ENCODE data around the gene KCNQ4.

KCNQ4 gene

GRCh38 chr1:40774266-40774998, 9.2 kb upstream of the KCNQ4 start:
- no peak overlapping the region for H3K4me3 Mint-ChIP-seq
- no peaks in the 10 kb centered on the region for H3K27me3 Mint-ChIP-seq
- peak; percentile 56 for ATAC-seq (replicated peaks)
- peaks cover 26% of the 10 kb centered on the region for H3K36me3 Mint-ChIP-seq (ENCODE audit: insufficient read depth)
- H3K4me1 Mint-ChIP-seq (ENCODE audit: low read depth in 2 of 2) = peaks cover 0 to 6% of the 10 kb centered on the region in 2 donors
- no peaks in the 10 kb centered on the region for H3K9me3 Mint-ChIP-seq
- DNase-seq = peak; percentile 52 to 57 (median 53)
- peak overlapping the region; percentile 25 to 79 for H3K27ac Mint-ChIP-seq

GRCh38 chr1:40776236-40777072, 7.1 kb upstream of the KCNQ4 start:
- DNase-seq = no peak
- no peak for ATAC-seq (replicated peaks)
- Mint-ChIP-seq H3K4me1 (ENCODE audit: low read depth in 2 of 2) (peaks cover 0 to 8% of the 10 kb centered on the region in 2 donors), H3K4me3 (no peak overlapping the region), H3K9me3 (no peaks in the 10 kb centered on the region), H3K36me3 (ENCODE audit: insufficient read depth) (peaks cover 17% of the 10 kb centered on the region), H3K27me3 (peaks cover 2 to 10% of the 10 kb centered on the region in 2 donors), H3K27ac (peak overlapping the region in 1 of 2 donors; percentile 27)

GRCh38 chr1:40777224-40777970, 6.2 kb upstream of the KCNQ4 start:
- no peaks in the 10 kb centered on the region for H3K9me3 Mint-ChIP-seq
- no peak overlapping the region for H3K27ac Mint-ChIP-seq
- peaks cover 11 to 19% of the 10 kb centered on the region in 2 donors for H3K27me3 Mint-ChIP-seq
- H3K4me1 Mint-ChIP-seq (ENCODE audit: low read depth in 2 of 2) = peaks cover 0 to 8% of the 10 kb centered on the region in 2 donors
- H3K4me3 Mint-ChIP-seq = no peak overlapping the region
- ATAC-seq (replicated peaks) = no peak
- no peak for DNase-seq
- peaks cover 10% of the 10 kb centered on the region for H3K36me3 Mint-ChIP-seq (ENCODE audit: insufficient read depth)

- H3K9me3 Mint-ChIP-seq = no peaks in the 10 kb centered on the region
- H3K4me1 Mint-ChIP-seq (ENCODE audit: low read depth in 2 of 2) = peaks cover 5 to 8% of the 10 kb centered on the region in 2 donors
- no peak overlapping the region for H3K27ac Mint-ChIP-seq
- ATAC-seq (replicated peaks) (no peak), DNase-seq (no peak)
- H3K36me3 Mint-ChIP-seq (ENCODE audit: insufficient read depth) = peaks cover 3% of the 10 kb centered on the region
- peaks cover 39 to 52% of the 10 kb centered on the region in 2 donors for H3K27me3 Mint-ChIP-seq
- H3K4me3 Mint-ChIP-seq = no peak overlapping the region
Measured at GRCh38 chr1:40780678-40781607, 2.6 kb upstream of the KCNQ4 start.

GRCh38 chr1:40781608-40781971, 2.0 kb upstream of the KCNQ4 start:
- Mint-ChIP-seq H3K4me3 (no peak overlapping the region), H3K27me3 (peaks cover 39 to 54% of the 10 kb centered on the region in 2 donors), H3K36me3 (ENCODE audit: insufficient read depth) (peaks cover 3% of the 10 kb centered on the region), H3K9me3 (no peaks in the 10 kb centered on the region), H3K4me1 (ENCODE audit: low read depth in 2 of 2) (peaks cover 5 to 8% of the 10 kb centered on the region in 2 donors), H3K27ac (no peak overlapping the region)
- ATAC-seq (replicated peaks) (no peak), DNase-seq (no peak)

- no peak for DNase-seq
- H3K27ac Mint-ChIP-seq = no peak overlapping the region
Measured at GRCh38 chr1:40782371-40782956, 1.1 kb upstream of the KCNQ4 start.

GRCh38 chr1:40784141-40784770, 669 bp downstream of the KCNQ4 start:
- Mint-ChIP-seq H3K4me3 (peak overlapping the region; percentile 72 to 74), H3K36me3 (ENCODE audit: insufficient read depth) (no peaks in the 10 kb centered on the region), H3K9me3 (no peaks in the 10 kb centered on the region), H3K27me3 (peaks cover 39 to 61% of the 10 kb centered on the region in 2 donors), H3K4me1 (ENCODE audit: low read depth in 2 of 2) (peaks cover 5 to 8% of the 10 kb centered on the region in 2 donors), H3K27ac (no peak overlapping the region)
- no peak for ATAC-seq (replicated peaks)
- DNase-seq = no peak

More at GRCh38 chr1:40782371-40782956, 1.1 kb upstream of the KCNQ4 start:
- Mint-ChIP-seq H3K4me3 (peak overlapping the region; percentile 62 to 77), H3K27me3 (peaks cover 39 to 58% of the 10 kb centered on the region in 2 donors), H3K9me3 (no peaks in the 10 kb centered on the region), H3K36me3 (ENCODE audit: insufficient read depth) (peaks cover 3% of the 10 kb centered on the region), H3K4me1 (ENCODE audit: low read depth in 2 of 2) (peaks cover 5 to 8% of the 10 kb centered on the region in 2 donors)
- no peak for ATAC-seq (replicated peaks)

GRCh38 chr1:40784771-40785151, 1.2 kb downstream of the KCNQ4 start:
- H3K9me3 Mint-ChIP-seq = no peaks in the 10 kb centered on the region
- ATAC-seq (replicated peaks) = no peak
- H3K27me3 Mint-ChIP-seq = peaks cover 44 to 65% of the 10 kb centered on the region in 2 donors
- peaks cover 5 to 8% of the 10 kb centered on the region in 2 donors for H3K4me1 Mint-ChIP-seq (ENCODE audit: low read depth in 2 of 2)
- no peak overlapping the region for H3K27ac Mint-ChIP-seq
- H3K4me3 Mint-ChIP-seq = peak overlapping the region; percentile 72 to 74
- no peaks in the 10 kb centered on the region for H3K36me3 Mint-ChIP-seq (ENCODE audit: insufficient read depth)
- DNase-seq = no peak

- H3K4me3 Mint-ChIP-seq = peak overlapping the region; percentile 72 to 74
- H3K36me3 Mint-ChIP-seq (ENCODE audit: insufficient read depth) = no peaks in the 10 kb centered on the region
- H3K9me3 Mint-ChIP-seq = no peaks in the 10 kb centered on the region
- H3K27ac Mint-ChIP-seq = no peak overlapping the region
- H3K27me3 Mint-ChIP-seq = peaks cover 44 to 72% of the 10 kb centered on the region in 2 donors
- H3K4me1 Mint-ChIP-seq (ENCODE audit: low read depth in 2 of 2) = peaks cover 5 to 8% of the 10 kb centered on the region in 2 donors
- DNase-seq (no peak), ATAC-seq (replicated peaks) (no peak)
Measured at GRCh38 chr1:40785446-40785845, 1.9 kb downstream of the KCNQ4 start.

GRCh38 chr1:40786171-40786994, 2.8 kb downstream of the KCNQ4 start:
- H3K27ac Mint-ChIP-seq = no peak overlapping the region
- no peaks in the 10 kb centered on the region for H3K9me3 Mint-ChIP-seq
- H3K36me3 Mint-ChIP-seq (ENCODE audit: insufficient read depth) = no peaks in the 10 kb centered on the region
- H3K27me3 Mint-ChIP-seq = peaks cover 43 to 72% of the 10 kb centered on the region in 2 donors
- H3K4me1 Mint-ChIP-seq (ENCODE audit: low read depth in 2 of 2) = peaks cover 5 to 6% of the 10 kb centered on the region in 2 donors
- DNase-seq = no peak
- H3K4me3 Mint-ChIP-seq = no peak overlapping the region
- no peak for ATAC-seq (replicated peaks)

GRCh38 chr1:40786995-40787705, 3.6 kb downstream of the KCNQ4 start:
- Mint-ChIP-seq H3K4me1 (ENCODE audit: low read depth in 2 of 2) (peaks cover 5 to 6% of the 10 kb centered on the region in 2 donors), H3K9me3 (no peaks in the 10 kb centered on the region), H3K27ac (no peak overlapping the region), H3K36me3 (ENCODE audit: insufficient read depth) (no peaks in the 10 kb centered on the region), H3K4me3 (no peak overlapping the region), H3K27me3 (peaks cover 35 to 69% of the 10 kb centered on the region in 2 donors)
- ATAC-seq (replicated peaks) = no peak
- no peak for DNase-seq
